Body of pancreas (tissue), 4 donors: Measurements from ENCODE around the gene ANO4. TPM values are rescaled to one million over a fixed set of nuclear protein-coding genes. Genes with fewer than 3 reads are reported as not detected.

Source experiments
- ATAC-seq: fragments of 150-250 bp; one replicate; pipeline ENCODE4 v1.9.1; 2016
- DNase-seq, 4 donors: peaks; one replicate each; pipeline ENCODE4 v3.0.0-alpha.2; 2019
- H3K27ac ChIP-seq, 4 donors: fragments of 200-600 bp; sonication (generic); 1 replicate in 3 of 4; 2 replicates in 1 of 4; pipeline versions ENCODE4 v1.5.1 to v1.6.1; 2016 to 2019; ENCODE audit warnings: mild to moderate bottlenecking in 1 of 4, mixed read lengths in 1 of 4, moderate library complexity in 1 of 4
- H3K27me3 ChIP-seq, 2 donors: fragments of 200-600 bp; sonication (generic); one replicate each; pipeline ENCODE4 v1.6.0; 2016; ENCODE audit warnings: mild to moderate bottlenecking in 1 of 2
- H3K36me3 ChIP-seq, 2 donors: fragments of 200-600 bp; sonication (generic); replicated peaks in 1 of 2; 2 replicates each; pipeline ENCODE4 v1.5.1; 2016; ENCODE audit warnings: low read depth in 2 of 2; ENCODE audit not compliant: insufficient read depth in 1 of 2
- H3K4me1 ChIP-seq: fragments of 200-600 bp; sonication (generic); one replicate; pipeline ENCODE4 v1.6.0; 2016
- H3K4me3 ChIP-seq, 2 donors: fragments of 200-600 bp; sonication (generic); 1 replicate in 1 of 2; 2 replicates in 1 of 2; pipeline ENCODE4 v1.5.1; 2016 to 2019
- H3K9me3 ChIP-seq, 3 donors: fragments of 200-600 bp; sonication (generic); 1 replicate in 2 of 3; 2 replicates in 1 of 3; pipeline ENCODE4 v1.5.1; 2016
- CTCF ChIP-seq, 7 experiments: fragments of 450-650 bp in 4 of 7; fragments of 200-600 bp in 3 of 7; sonication (generic) in 3 of 7; IDR thresholded peaks; one replicate each; pipeline ENCODE4 v1.5.1; 2016 to 2019; ENCODE audit warnings: antibody characterized with exemption in 7 of 7
- POLR2A ChIP-seq, 3 donors: fragments of 450-650 bp; IDR thresholded peaks; one replicate each; pipeline ENCODE4 v1.6.1; 2016; ENCODE audit warnings: antibody characterized with exemption in 3 of 3, mild to moderate bottlenecking in 2 of 3
- WGBS, 2 donors: methylation state at CpG; one replicate each; pipeline ENCODE4 v1.1.5; 2017; 5-methylcytosine and 5-hydroxymethylcytosine counted together
- intact Hi-C: fragments of 100-400 bp; cut with DNase I; formaldehyde crosslinking; loops from one replicate; pipeline ENCODE4 v1.15.1; 2023
- total RNA-seq, 2 donors: library from RNA; depleted of rRNA; stranded (reverse); fragments of >200 nt; gene quantifications; one replicate each; pipeline ENCODE4 v1.1.0, GENCODE V29; 2016

The ANO4 gene
- total RNA-seq, 2 donors from 2014 or later = 1.6 TPM; not detected in 1

- Histone ChIP-seq H3K27ac (no peak overlapping the region), H3K9me3 (no peaks in the 10 kb centered on the region), H3K4me3 (no peak overlapping the region), H3K27me3 (no peaks in the 10 kb centered on the region), H3K36me3 (no peaks in the 10 kb centered on the region), H3K4me1 (peaks cover 3% of the 10 kb centered on the region)
- ATAC-seq = no peak
- intact Hi-C loops = no loop called here
- no peak for DNase-seq
- TF ChIP-seq CTCF (IDR thresholded peaks at IDR 0.05) (no peak), POLR2A (IDR thresholded peaks at IDR 0.05) (no peak)
- WGBS, 2 donors = 51 to 54% methylated on average over 6 of the region's 6 CpGs
These were observed 1.2 kb downstream of the ANO4 start for GRCh38 chr12:100795800-100796179.

GRCh38 chr12:100796621-100797020, 2.0 kb downstream of the ANO4 start:
- DNase-seq (no peak), ATAC-seq (no peak)
- H3K27ac ChIP-seq = no peak overlapping the region
- peaks cover 3% of the 10 kb centered on the region for H3K4me1 ChIP-seq
- WGBS, 2 donors = 53 to 68% methylated on average over 3 of the region's 3 CpGs
- H3K36me3 ChIP-seq = no peaks in the 10 kb centered on the region
- H3K9me3 ChIP-seq = no peaks in the 10 kb centered on the region
- no peak overlapping the region for H3K4me3 ChIP-seq
- no peaks in the 10 kb centered on the region for H3K27me3 ChIP-seq
- no peak for TF ChIP-seq CTCF (IDR thresholded peaks at IDR 0.05)
- TF ChIP-seq POLR2A (IDR thresholded peaks at IDR 0.05) = no peak
- intact Hi-C loops = no loop called here

- 35 to 54% methylated on average over 1 of the region's 1 CpG for WGBS, 2 donors
- intact Hi-C loops = no loop called here
These were observed 2.7 kb downstream of the ANO4 start for GRCh38 chr12:100797246-100797645.

GRCh38 chr12:100797786-100798185, 3.2 kb downstream of the ANO4 start:
- peaks cover 3% of the 10 kb centered on the region for H3K4me1 ChIP-seq
- DNase-seq = no peak
- no peaks in the 10 kb centered on the region for H3K9me3 ChIP-seq
- TF ChIP-seq POLR2A (IDR thresholded peaks at IDR 0.05) = no peak
- TF ChIP-seq CTCF (IDR thresholded peaks at IDR 0.05) = no peak
- H3K36me3 ChIP-seq = no peaks in the 10 kb centered on the region
- no peak for ATAC-seq
- no peaks in the 10 kb centered on the region for H3K27me3 ChIP-seq
- H3K27ac ChIP-seq = no peak overlapping the region
- no peak overlapping the region for H3K4me3 ChIP-seq
- intact Hi-C loops = no loop called here

More at GRCh38 chr12:100797246-100797645, 2.7 kb downstream of the ANO4 start:
- H3K27ac ChIP-seq = no peak overlapping the region
- no peaks in the 10 kb centered on the region for H3K27me3 ChIP-seq
- TF ChIP-seq CTCF (IDR thresholded peaks at IDR 0.05) = no peak
- no peak for TF ChIP-seq POLR2A (IDR thresholded peaks at IDR 0.05)
- peaks cover 3% of the 10 kb centered on the region for H3K4me1 ChIP-seq
- no peaks in the 10 kb centered on the region for H3K9me3 ChIP-seq
- DNase-seq = no peak
- ATAC-seq = no peak
- no peak overlapping the region for H3K4me3 ChIP-seq
- H3K36me3 ChIP-seq = no peaks in the 10 kb centered on the region

- no peak for TF ChIP-seq CTCF (IDR thresholded peaks at IDR 0.05)
- no peak for TF ChIP-seq POLR2A (IDR thresholded peaks at IDR 0.05)
- no peaks in the 10 kb centered on the region for H3K27me3 ChIP-seq
- ATAC-seq (no peak), DNase-seq (no peak)
- H3K36me3 ChIP-seq = no peaks in the 10 kb centered on the region
- 55 to 58% methylated on average over 3 of the region's 3 CpGs for WGBS, 2 donors
- H3K9me3 ChIP-seq = no peaks in the 10 kb centered on the region
- H3K4me1 ChIP-seq = peaks cover 3% of the 10 kb centered on the region
- H3K27ac ChIP-seq = no peak overlapping the region
- intact Hi-C loops = no loop called here
- H3K4me3 ChIP-seq = no peak overlapping the region
These were observed 3.9 kb downstream of the ANO4 start for GRCh38 chr12:100798286-100799160.
